ENCODE measurements around the gene MRC2.
A peak's percentile ranks its signal among the peaks of the same experiment; 100 is the strongest.

The MRC2 gene

GRCh38 chr17:62725791-62726249 lies 98.3 kb downstream of the MRC2 start:
- H3K27ac ChIP-seq, result no peak overlapping the region
- TF ChIP-seq ZFX (IDR thresholded peaks at IDR 0.05; ENCODE audit: borderline replicate concordance), result no peak
- no peak for TF ChIP-seq CTCF (IDR thresholded peaks at IDR 0.05)

- no peak overlapping the region for H3K27ac ChIP-seq
Measured at GRCh38 chr17:62727916-62728672, 100.6 kb downstream of the MRC2 start.

GRCh38 chr17:62732125-62732524 lies 104.7 kb downstream of the MRC2 start:
- no peak overlapping the region for H3K27ac ChIP-seq
- TF ChIP-seq CTCF (IDR thresholded peaks at IDR 0.05) (no peak), ZFX (IDR thresholded peaks at IDR 0.05; ENCODE audit: borderline replicate concordance) (no peak)

More at GRCh38 chr17:62727916-62728672, 100.6 kb downstream of the MRC2 start:
- TF ChIP-seq CTCF (IDR thresholded peaks at IDR 0.05), result 0 out of 2 replicates have a peak, but pooled peaks have one; percentile 22
- no peak for TF ChIP-seq ZFX (IDR thresholded peaks at IDR 0.05; ENCODE audit: borderline replicate concordance)

- no peak overlapping the region for H3K27ac ChIP-seq
- TF ChIP-seq CTCF (IDR thresholded peaks at IDR 0.05), result no peak
- TF ChIP-seq ZFX (IDR thresholded peaks at IDR 0.05; ENCODE audit: borderline replicate concordance), result no peak
Measured at GRCh38 chr17:62735044-62735651, 107.7 kb downstream of the MRC2 start.

GRCh38 chr17:62737513-62737912 lies 110.0 kb downstream of the MRC2 start:
- no peak overlapping the region for H3K27ac ChIP-seq
- TF ChIP-seq ZFX (IDR thresholded peaks at IDR 0.05; ENCODE audit: borderline replicate concordance) (no peak), CTCF (IDR thresholded peaks at IDR 0.05) (no peak)

- TF ChIP-seq ZFX (IDR thresholded peaks at IDR 0.05; ENCODE audit: borderline replicate concordance) (no peak), CTCF (IDR thresholded peaks at IDR 0.05) (no peak)
- no peak overlapping the region for H3K27ac ChIP-seq
Measured at GRCh38 chr17:62738281-62738680, 110.8 kb downstream of the MRC2 start.

Measured in 22Rv1 (cell line).